ENCODE measurements around the gene FERMT2. TPM values are rescaled to one million over a fixed set of nuclear protein-coding genes. Genes with fewer than 3 reads are reported as not detected.

FERMT2 gene
- polyA plus RNA-seq, 1 donor (not counting 4 experiments of a cell fraction or from before 2014, with no cell fraction given), result 19.6 TPM

DNA sequence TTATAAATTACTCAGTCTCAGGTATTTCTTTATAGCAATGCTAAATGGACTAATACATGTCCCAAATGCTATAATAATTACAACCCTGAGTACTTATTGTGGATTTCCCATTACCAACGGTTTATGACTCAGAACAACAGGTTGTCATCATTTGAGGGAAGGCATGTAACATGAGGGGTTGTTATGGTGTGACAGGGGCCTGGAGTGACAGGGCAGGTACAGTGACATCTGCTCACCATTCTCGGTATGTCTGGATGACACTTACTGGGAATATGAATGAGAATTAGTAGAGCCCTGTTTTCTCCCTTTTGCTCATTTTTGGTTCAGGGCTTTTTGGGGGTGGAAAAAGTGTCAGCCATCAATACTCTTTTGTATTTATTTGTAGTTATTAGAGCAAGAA, 36.2 kb upstream of the FERMT2 start:
- Histone ChIP-seq H2AFZ (ENCODE audit: control insufficient read depth, low read length) (no peak overlapping the region), H3K9me1 (ENCODE audit: control insufficient read depth, extremely low read depth, insufficient read depth, low read length) (no peaks in the 10 kb centered on the region), H3K27me3 (ENCODE audit: control insufficient read depth, extremely low read depth, insufficient read depth, low read length) (peaks cover 3% of the 10 kb centered on the region), H3K9ac (ENCODE audit: control insufficient read depth, extremely low read depth, insufficient read depth, low read length) (no peak overlapping the region), H3K4me1 (ENCODE audit: control insufficient read depth, extremely low read depth, insufficient read depth, low read length) (no peaks in the 10 kb centered on the region), H3K79me2 (ENCODE audit: control insufficient read depth, insufficient read depth, low read length) (no peaks in the 10 kb centered on the region), H3K36me3 (ENCODE audit: control insufficient read depth in 2 of 2, extremely low read depth in 1 of 2, insufficient read depth in 2 of 2, low read length in 2 of 2) (no peaks in the 10 kb centered on the region), H4K20me1 (ENCODE audit: control insufficient read depth, extremely low read depth, insufficient read depth, low read length) (no peaks in the 10 kb centered on the region), H3K27ac (ENCODE audit: control insufficient read depth, insufficient read depth, low read length) (no peak overlapping the region), H3K4me3 (ENCODE audit: control insufficient read depth in 2 of 3, extremely low read depth in 1 of 3, insufficient read depth in 2 of 3, low read depth in 1 of 3, low read length in 3 of 3) (no peak overlapping the region), H3K4me2 (ENCODE audit: control insufficient read depth, extremely low read depth, insufficient read depth, low read depth, low read length) (no peak overlapping the region), H3K9me3 (ENCODE audit: control insufficient read depth, low read depth, low read length) (no peaks in the 10 kb centered on the region)
- FAIRE-seq (no peak), DNase-seq (ENCODE audit: low read depth, low spot score) (no peak)
- TF ChIP-seq EZH2 (IDR thresholded peaks at IDR 0.05; ENCODE audit: low read length) (no peak), CTCF (optimal IDR thresholded peaks at IDR 0.05 in 1 of 3, IDR thresholded peaks at IDR 0.05 in 1 of 3, conservative IDR thresholded peaks at IDR 0.05 in 1 of 3; ENCODE audit: extremely low read depth in 1 of 3, insufficient read depth in 2 of 3, low read length in 3 of 3) (no peak)
- dilution Hi-C loops (cut with MboI; ENCODE audit: extremely low pct_ligation_motif_present, low sequenced_read_pairs), result no loop called here

GRCh38 chr14:52977798-52978197, 26.9 kb upstream of the FERMT2 start:
- Histone ChIP-seq H3K9me1 (ENCODE audit: control insufficient read depth, extremely low read depth, insufficient read depth, low read length) (no peaks in the 10 kb centered on the region), H3K4me1 (ENCODE audit: control insufficient read depth, extremely low read depth, insufficient read depth, low read length) (no peaks in the 10 kb centered on the region), H3K79me2 (ENCODE audit: control insufficient read depth, insufficient read depth, low read length) (no peaks in the 10 kb centered on the region), H3K4me3 (ENCODE audit: control insufficient read depth in 2 of 3, extremely low read depth in 1 of 3, insufficient read depth in 2 of 3, low read depth in 1 of 3, low read length in 3 of 3) (no peak overlapping the region), H4K20me1 (ENCODE audit: control insufficient read depth, extremely low read depth, insufficient read depth, low read length) (no peaks in the 10 kb centered on the region), H3K9me3 (ENCODE audit: control insufficient read depth, low read depth, low read length) (no peaks in the 10 kb centered on the region), H3K36me3 (ENCODE audit: control insufficient read depth in 2 of 2, extremely low read depth in 1 of 2, insufficient read depth in 2 of 2, low read length in 2 of 2) (no peaks in the 10 kb centered on the region), H3K27ac (ENCODE audit: control insufficient read depth, insufficient read depth, low read length) (no peak overlapping the region), H3K4me2 (ENCODE audit: control insufficient read depth, extremely low read depth, insufficient read depth, low read depth, low read length) (no peak overlapping the region), H3K27me3 (ENCODE audit: control insufficient read depth, extremely low read depth, insufficient read depth, low read length) (peaks cover 4% of the 10 kb centered on the region), H3K9ac (ENCODE audit: control insufficient read depth, extremely low read depth, insufficient read depth, low read length) (no peak overlapping the region), H2AFZ (ENCODE audit: control insufficient read depth, low read length) (no peak overlapping the region)
- no peak for FAIRE-seq
- no peak for DNase-seq (ENCODE audit: low read depth, low spot score)
- TF ChIP-seq CTCF (optimal IDR thresholded peaks at IDR 0.05 in 1 of 3, IDR thresholded peaks at IDR 0.05 in 1 of 3, conservative IDR thresholded peaks at IDR 0.05 in 1 of 3; ENCODE audit: extremely low read depth in 1 of 3, insufficient read depth in 2 of 3, low read length in 3 of 3), result no peak
- dilution Hi-C loops (cut with MboI; ENCODE audit: extremely low pct_ligation_motif_present, low sequenced_read_pairs), result no loop called here
